Activated CD8-positive, alpha-beta memory T cell treated with anti-CD3 and anti-CD28 coated beads for 4 hours (primary cell): ENCODE results near the gene HOXD1.

Experiments used
- DNase-seq, 2 donors: peaks; one replicate each; pipeline ENCODE4 v3.0.0-alpha.2; 2020; ENCODE audit warnings: low read depth in 2 of 2

HOXD1 gene

GRCh38 chr2:176240301-176240700, 51.8 kb downstream of the HOXD1 start:
- DNase-seq = no peak
